Measurements from ENCODE around the gene SHC4.
"Not testable (repeated sequence)": the region's sequence is repeated elsewhere in the genome, so short reads cannot be mapped to it uniquely, and the experiment has no call there.

SHC4 gene

GRCh38 chr15:48832648-48833047, 131.1 kb downstream of the SHC4 start:
- DNase-seq, result no peak

DNA sequence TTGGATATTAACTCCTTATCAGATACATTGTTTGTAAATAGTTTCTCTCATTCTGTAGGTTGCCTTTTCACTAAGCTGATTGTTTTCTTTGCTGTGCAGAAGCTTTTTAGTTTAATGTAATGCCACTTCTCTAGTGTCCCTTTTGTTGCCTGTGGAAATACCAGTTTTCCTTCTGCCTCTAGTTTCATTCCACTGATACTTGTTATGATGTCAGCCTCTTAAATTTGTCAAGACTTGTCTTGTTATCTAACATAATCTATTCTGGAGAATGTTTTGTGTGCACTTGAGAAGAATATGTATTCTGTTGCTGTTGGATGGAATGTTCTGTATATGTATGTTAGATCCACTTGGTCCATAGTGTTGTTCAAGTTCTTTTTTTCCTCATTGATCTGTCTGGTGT, 134.8 kb downstream of the SHC4 start:
- no peak for DNase-seq

DNA sequence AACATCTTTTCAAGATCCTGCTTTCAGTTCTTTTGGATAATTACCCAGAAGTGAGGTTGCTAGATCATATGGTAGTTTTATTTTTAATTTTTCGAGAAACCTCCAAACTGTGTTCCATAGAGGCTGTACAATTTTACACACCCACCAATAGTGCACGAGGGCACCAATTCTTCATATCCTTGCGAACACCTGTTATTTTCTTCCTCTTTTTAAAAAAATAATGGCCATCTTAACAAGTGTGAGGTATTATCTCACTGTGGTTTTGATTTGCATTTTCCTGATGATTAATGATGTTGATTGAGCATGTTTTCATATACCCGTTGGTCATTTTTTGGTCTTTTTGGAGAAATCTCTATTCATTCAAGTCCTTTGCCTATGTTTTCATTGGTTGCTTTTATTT, 135.2 kb downstream of the SHC4 start:
- no peak for DNase-seq

GRCh38 chr15:48825075-48825474, 138.6 kb downstream of the SHC4 start:
- no peak for DNase-seq

- no peak for DNase-seq
These were observed 140.0 kb downstream of the SHC4 start for GRCh38 chr15:48823706-48824105.

- DNase-seq, result no peak
These were observed 140.5 kb downstream of the SHC4 start for GRCh38 chr15:48823237-48823636.

GRCh38 chr15:48814286-48814685, 149.4 kb downstream of the SHC4 start:
- no peak for DNase-seq

GRCh38 chr15:48811325-48811958, 152.3 kb downstream of the SHC4 start:
- DNase-seq, result peak; percentile 35

DNA sequence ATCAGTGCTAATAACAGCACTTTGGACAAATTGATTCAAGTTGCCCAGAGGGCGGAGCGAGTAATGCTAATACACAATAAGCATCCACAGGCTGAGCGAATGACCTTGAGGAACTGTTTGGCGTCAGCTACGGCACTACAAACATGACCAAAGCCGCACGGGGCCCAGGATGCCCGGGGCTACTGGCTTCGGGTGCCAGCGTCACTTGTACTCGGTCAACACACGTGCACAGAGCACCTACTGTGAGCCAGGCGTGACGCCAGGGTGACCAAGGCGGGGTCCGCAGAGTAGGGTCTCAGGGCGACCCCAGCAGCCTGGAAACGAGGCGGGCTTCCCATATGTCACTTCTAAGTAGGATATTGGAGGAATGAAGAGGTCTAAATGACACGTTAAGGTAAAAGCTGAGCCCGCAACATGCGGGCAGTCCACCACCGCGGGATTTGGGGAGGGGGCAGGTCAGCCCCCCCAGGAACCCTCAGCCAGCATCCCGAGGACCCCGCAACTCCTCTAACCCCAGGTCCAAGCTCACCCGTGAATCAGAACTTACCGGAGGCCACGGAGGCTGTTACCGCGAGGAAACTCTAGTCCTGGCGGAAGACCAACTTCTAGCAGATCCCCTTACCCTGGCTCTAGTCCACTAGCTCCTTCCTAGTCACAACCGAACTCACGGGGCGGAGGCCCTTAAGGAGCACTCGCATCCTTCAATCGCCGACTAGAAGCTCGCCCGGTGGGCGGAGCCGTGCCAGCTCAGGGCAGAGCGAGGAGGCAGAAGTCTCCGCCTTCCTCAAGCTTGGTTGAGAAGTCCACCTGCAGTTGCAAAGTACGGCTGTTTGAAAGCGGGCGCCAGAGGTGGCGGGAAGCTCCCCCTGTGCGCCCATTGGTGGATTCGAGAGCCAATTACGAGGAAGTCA, 153.1 kb downstream of the SHC4 start, which contains the start of gene CEP152:
Gene CEP152, minus strand, starts transcription at position 656 of the 911 bp plus-strand sequence. CDS start 5,420 bp downstream, outside the sequence.
- peak; percentile 90 for DNase-seq

- DNase-seq, result no peak
These were observed 157.6 kb downstream of the SHC4 start for GRCh38 chr15:48806151-48806550.

DNA sequence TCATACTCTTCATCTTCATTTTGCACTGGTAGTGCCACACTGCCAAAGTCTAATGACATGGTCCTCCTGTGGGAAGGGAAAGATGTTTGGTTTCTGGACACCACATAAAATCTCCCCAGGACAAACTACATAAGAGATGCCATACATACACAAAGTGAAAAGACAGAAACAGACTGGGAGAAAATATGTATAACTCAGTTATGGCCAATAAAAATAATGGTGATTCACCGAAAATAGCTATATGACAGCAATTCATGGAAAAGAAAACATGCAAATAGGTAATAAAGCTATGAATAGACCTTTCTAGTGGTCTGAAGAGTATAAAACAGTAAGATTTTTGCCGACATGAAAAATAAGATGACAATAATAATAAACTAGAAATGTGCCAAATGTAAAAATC, 158.1 kb downstream of the SHC4 start:
- no peak for DNase-seq

DNA sequence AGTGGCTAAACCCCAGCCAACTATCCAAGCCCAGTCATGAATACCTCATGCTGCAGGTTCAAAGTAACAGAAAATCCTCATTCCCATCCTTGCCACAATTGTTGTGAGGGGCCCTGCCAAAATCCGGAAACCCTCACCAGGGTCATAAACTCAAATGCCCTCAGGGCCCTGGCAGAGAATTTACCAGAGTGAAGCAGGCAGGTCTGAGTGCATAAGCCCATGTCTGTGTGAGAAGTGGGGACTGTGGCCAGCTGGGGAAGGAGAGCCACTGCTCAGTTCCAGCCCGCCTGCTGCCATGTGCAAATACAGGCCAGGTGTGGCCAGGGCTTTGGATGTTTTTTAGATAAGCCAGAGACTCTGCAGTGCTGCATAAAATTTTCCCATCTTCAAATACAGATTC, 159.8 kb downstream of the SHC4 start:
- peak; percentile 45 for DNase-seq

- no peak for DNase-seq
These were observed 160.9 kb downstream of the SHC4 start for GRCh38 chr15:48802867-48803266.

- no peak for DNase-seq
These were observed 161.5 kb downstream of the SHC4 start for GRCh38 chr15:48802257-48802656.

DNA sequence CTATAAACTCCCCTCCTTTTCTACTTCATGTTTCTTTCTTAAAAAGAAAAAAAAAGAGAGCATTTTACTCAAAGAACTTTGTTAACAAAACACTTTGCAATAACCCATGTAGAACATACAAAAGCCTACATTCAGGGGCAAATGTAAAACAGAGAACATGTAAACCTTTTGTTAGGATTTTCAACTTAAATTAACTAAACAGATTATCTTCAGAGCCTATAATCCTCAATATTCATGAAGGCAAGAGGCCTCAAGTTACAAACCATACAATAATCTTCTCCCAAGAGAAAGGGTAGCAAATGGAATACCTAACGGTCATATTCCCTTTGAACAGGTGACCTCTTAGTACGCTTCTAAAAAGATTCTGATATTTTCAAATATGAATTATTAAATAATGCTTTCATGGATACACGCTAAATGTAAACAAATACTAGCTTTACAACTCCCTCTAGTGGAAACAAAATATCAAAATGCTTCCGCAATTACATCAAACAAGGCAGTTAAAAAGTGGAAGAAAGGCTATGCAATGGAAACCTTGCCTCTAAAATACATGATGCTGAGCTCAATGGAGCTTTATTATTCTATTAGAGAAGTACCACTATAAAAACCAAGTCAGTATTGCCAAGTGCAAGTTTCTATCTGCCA, 162.8 kb downstream of the SHC4 start:
- peak; percentile 54 for DNase-seq

GRCh38 chr15:48800245-48800644, 163.5 kb downstream of the SHC4 start:
- no peak for DNase-seq

GRCh38 chr15:48798319-48798718, 165.4 kb downstream of the SHC4 start:
- peak; percentile 7 for DNase-seq

DNA sequence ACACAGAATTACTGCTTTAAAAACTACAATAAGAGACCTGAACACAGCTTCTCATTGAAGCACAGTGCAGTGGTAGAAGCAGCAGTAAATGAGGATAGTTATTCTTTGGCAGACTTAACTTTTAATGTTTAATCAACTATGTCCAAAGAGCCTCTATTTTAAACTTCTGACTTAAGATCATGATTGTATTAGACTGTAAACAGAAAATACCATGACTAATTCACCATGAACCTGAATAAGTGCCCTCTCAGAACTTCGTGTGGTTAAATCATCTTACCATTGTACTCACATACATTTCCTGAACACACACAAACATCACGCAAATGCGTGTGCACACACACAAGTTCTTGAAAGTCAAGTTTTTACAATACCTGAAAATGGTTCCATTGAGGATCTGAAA, 166.8 kb downstream of the SHC4 start:
- peak; percentile 54 for DNase-seq

DNA sequence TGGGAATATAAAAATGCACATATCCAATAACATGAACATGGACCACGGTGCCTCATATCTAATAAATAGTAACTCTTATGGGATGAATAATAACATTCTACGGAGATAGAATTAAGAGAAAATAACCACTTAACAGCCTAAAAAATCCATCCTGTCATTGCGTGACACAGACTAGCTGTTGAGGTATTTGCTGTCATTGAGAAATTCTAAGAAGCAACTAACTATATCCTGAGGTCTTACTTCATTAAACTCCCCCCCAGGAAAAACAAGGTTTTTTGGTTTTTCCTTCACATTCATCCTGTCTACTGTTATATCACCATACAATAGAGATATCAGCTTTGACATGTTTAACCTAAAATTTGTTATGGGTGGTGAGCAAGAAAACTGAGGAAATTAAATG, 167.2 kb downstream of the SHC4 start:
- DNase-seq, result no peak

GRCh38 chr15:48795901-48796300, 167.8 kb downstream of the SHC4 start:
- DNase-seq, result no peak

- DNase-seq, result no peak
These were observed 169.0 kb downstream of the SHC4 start for GRCh38 chr15:48794697-48795134.

DNA sequence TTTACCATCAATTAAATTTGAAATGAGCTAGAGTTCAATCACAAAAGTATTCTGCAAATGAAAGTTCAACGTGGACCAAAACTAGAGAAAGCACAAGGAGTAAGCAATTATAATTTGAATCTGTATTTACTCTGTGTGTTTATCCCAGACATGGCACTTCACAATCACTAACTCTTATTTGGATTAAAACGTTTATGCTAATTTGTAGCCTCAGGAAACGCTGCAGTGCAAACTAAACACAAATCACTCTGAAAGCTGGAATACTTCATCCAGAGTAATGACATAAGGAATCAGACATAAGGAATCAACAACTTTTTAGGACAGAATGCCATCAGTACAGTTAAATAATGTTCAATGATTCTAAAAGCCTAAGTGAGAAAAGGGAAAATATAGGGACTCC, 171.3 kb downstream of the SHC4 start:
- DNase-seq, result no peak

- DNase-seq, result not testable (repeated sequence)
These were observed 173.1 kb downstream of the SHC4 start for GRCh38 chr15:48790466-48791115.
